ENCODE measurements around the gene RPS6KL1. TPM values are rescaled to one million over a fixed set of nuclear protein-coding genes. Genes with fewer than 3 reads are reported as not detected.
A peak's percentile ranks its signal among the peaks of the same experiment; 100 is the strongest.

Gene RPS6KL1
- total RNA-seq (6.1 TPM), polyA plus RNA-seq (ENCODE audit: insufficient read depth in 1 of 8, insufficient read length in 8 of 8, low replicate concordance in 1 of 8) (10 to 100 TPM in 4 of 8 donors, 1 to 10 TPM in 4; 6.6 to 11.2 (median 8.8) TPM)
- long read RNA-seq, donor 1 = 0 reads
- long read RNA-seq, donor 2 = 0 reads
- long read RNA-seq, donor 3, partial matches to known transcripts = 8 of 8 reads
- long read RNA-seq, donor 3, other reads (novel, unspliced or antisense) = 0 of 8 reads
- long read RNA-seq, donor 4 = 0 reads
- long read RNA-seq, donor 5, partial matches to known transcripts = 0 of 1 reads
- long read RNA-seq, donor 5, other reads (novel, unspliced or antisense) = 0 of 1 reads
- long read RNA-seq, donor 6 = 0 reads
- long read RNA-seq, donor 7 = 0 reads
- long read RNA-seq, donor 8 = 0 reads
- long read RNA-seq, donor 9 = 0 reads
- long read RNA-seq, donor 10 = 0 reads
- long read RNA-seq, donor 11 = 0 reads

GRCh38 chr14:74922752-74923401 is at the start of gene RPS6KL1:
RPS6KL1 (minus strand) TSS chr14:74923260; CDS start chr14:74921541, 1,719 bp downstream.
- Histone ChIP-seq H3K27ac (ENCODE audit: low read length) (no peak within 1 kb of the TSS), H3K27me3 (ENCODE audit: control insufficient read depth, insufficient read depth, low read length) (peaks cover 2% of the 10 kb centered on the region), H3K9me3 (replicated peaks; ENCODE audit: control insufficient read depth, low read depth, low read length) (no peaks in the 10 kb centered on the region), H3K4me1 (ENCODE audit: control insufficient read depth, insufficient read depth, low read length) (peaks cover 21% of the 10 kb centered on the region), H3K4me3 (ENCODE audit: low read length) (peak within 1 kb of the TSS; percentile 51), H3K36me3 (ENCODE audit: control insufficient read depth, insufficient read depth, low read length) (no peaks in the 10 kb centered on the region)
- DNase-seq = peak; percentile 87
- 2% methylated on average over 29 of the region's 51 CpGs for WGBS (ENCODE audit: insufficient coverage)

GRCh38 chr14:74968811-74969210 is 45.8 kb upstream of the RPS6KL1 start:
- 67% methylated on average over 1 of the region's 1 CpG for WGBS (ENCODE audit: insufficient coverage)
- Histone ChIP-seq H3K27ac (ENCODE audit: low read length) (no peak overlapping the region), H3K27me3 (ENCODE audit: control insufficient read depth, insufficient read depth, low read length) (no peaks in the 10 kb centered on the region), H3K4me3 (ENCODE audit: low read length) (no peak overlapping the region), H3K4me1 (ENCODE audit: control insufficient read depth, insufficient read depth, low read length) (peaks cover 31% of the 10 kb centered on the region), H3K36me3 (ENCODE audit: control insufficient read depth, insufficient read depth, low read length) (no peaks in the 10 kb centered on the region), H3K9me3 (replicated peaks; ENCODE audit: control insufficient read depth, low read depth, low read length) (no peaks in the 10 kb centered on the region)
- DNase-seq = no peak

GRCh38 chr14:74965486-74966153 is 42.6 kb upstream of the RPS6KL1 start:
- WGBS (ENCODE audit: insufficient coverage) = 50% methylated on average over 1 of the region's 5 CpGs
- H3K27ac ChIP-seq (ENCODE audit: low read length) = peak overlapping the region; percentile 42

GRCh38 chr14:74964787-74965485 is 41.9 kb upstream of the RPS6KL1 start:
- Histone ChIP-seq H3K27me3 (ENCODE audit: control insufficient read depth, insufficient read depth, low read length) (no peaks in the 10 kb centered on the region), H3K9me3 (replicated peaks; ENCODE audit: control insufficient read depth, low read depth, low read length) (no peaks in the 10 kb centered on the region), H3K36me3 (ENCODE audit: control insufficient read depth, insufficient read depth, low read length) (no peaks in the 10 kb centered on the region), H3K4me3 (ENCODE audit: low read length) (no peak overlapping the region), H3K4me1 (ENCODE audit: control insufficient read depth, insufficient read depth, low read length) (peaks cover 47% of the 10 kb centered on the region), H3K27ac (ENCODE audit: low read length) (no peak overlapping the region)
- 75% methylated on average over 1 of the region's 4 CpGs for WGBS (ENCODE audit: insufficient coverage)
- no peak for DNase-seq

More at GRCh38 chr14:74965486-74966153, 42.6 kb upstream of the RPS6KL1 start:
- peak; percentile 73 for DNase-seq
- H3K9me3 ChIP-seq (replicated peaks; ENCODE audit: control insufficient read depth, low read depth, low read length) = no peaks in the 10 kb centered on the region
- H3K4me1 ChIP-seq (ENCODE audit: control insufficient read depth, insufficient read depth, low read length) = peaks cover 43% of the 10 kb centered on the region
- H3K36me3 ChIP-seq (ENCODE audit: control insufficient read depth, insufficient read depth, low read length) = no peaks in the 10 kb centered on the region
- H3K4me3 ChIP-seq (ENCODE audit: low read length) = no peak overlapping the region
- no peaks in the 10 kb centered on the region for H3K27me3 ChIP-seq (ENCODE audit: control insufficient read depth, insufficient read depth, low read length)

GRCh38 chr14:74963705-74964271 is 40.7 kb upstream of the RPS6KL1 start:
- no peak overlapping the region for H3K4me3 ChIP-seq (ENCODE audit: low read length)
- WGBS (ENCODE audit: insufficient coverage) = 19% methylated on average over 9 of the region's 9 CpGs

GRCh38 chr14:74963178-74963704 is 40.2 kb upstream of the RPS6KL1 start:
- H3K27ac ChIP-seq (ENCODE audit: low read length) = peak overlapping the region; percentile 24
- WGBS (ENCODE audit: insufficient coverage) = 44% methylated on average over 9 of the region's 12 CpGs
- H3K9me3 ChIP-seq (replicated peaks; ENCODE audit: control insufficient read depth, low read depth, low read length) = no peaks in the 10 kb centered on the region
- H3K4me3 ChIP-seq (ENCODE audit: low read length) = no peak overlapping the region
- DNase-seq = no peak
- H3K27me3 ChIP-seq (ENCODE audit: control insufficient read depth, insufficient read depth, low read length) = no peaks in the 10 kb centered on the region
- peaks cover 47% of the 10 kb centered on the region for H3K4me1 ChIP-seq (ENCODE audit: control insufficient read depth, insufficient read depth, low read length)
- no peaks in the 10 kb centered on the region for H3K36me3 ChIP-seq (ENCODE audit: control insufficient read depth, insufficient read depth, low read length)

More at GRCh38 chr14:74963705-74964271, 40.7 kb upstream of the RPS6KL1 start:
- Histone ChIP-seq H3K9me3 (replicated peaks; ENCODE audit: control insufficient read depth, low read depth, low read length) (no peaks in the 10 kb centered on the region), H3K36me3 (ENCODE audit: control insufficient read depth, insufficient read depth, low read length) (no peaks in the 10 kb centered on the region), H3K27me3 (ENCODE audit: control insufficient read depth, insufficient read depth, low read length) (no peaks in the 10 kb centered on the region), H3K27ac (ENCODE audit: low read length) (peak overlapping the region; percentile 16), H3K4me1 (ENCODE audit: control insufficient read depth, insufficient read depth, low read length) (peaks cover 47% of the 10 kb centered on the region)
- DNase-seq = peak; percentile 65

GRCh38 chr14:74962493-74962892 is 39.4 kb upstream of the RPS6KL1 start:
- Histone ChIP-seq H3K4me1 (ENCODE audit: control insufficient read depth, insufficient read depth, low read length) (peaks cover 47% of the 10 kb centered on the region), H3K27me3 (ENCODE audit: control insufficient read depth, insufficient read depth, low read length) (no peaks in the 10 kb centered on the region), H3K4me3 (ENCODE audit: low read length) (no peak overlapping the region), H3K9me3 (replicated peaks; ENCODE audit: control insufficient read depth, low read depth, low read length) (no peaks in the 10 kb centered on the region), H3K27ac (ENCODE audit: low read length) (no peak overlapping the region), H3K36me3 (ENCODE audit: control insufficient read depth, insufficient read depth, low read length) (no peaks in the 10 kb centered on the region)
- peak; percentile 8 for DNase-seq
- WGBS (ENCODE audit: insufficient coverage) = 79% methylated on average over 7 of the region's 8 CpGs

GRCh38 chr14:74962046-74962445 is 39.0 kb upstream of the RPS6KL1 start:
- no peaks in the 10 kb centered on the region for H3K27me3 ChIP-seq (ENCODE audit: control insufficient read depth, insufficient read depth, low read length)
- H3K27ac ChIP-seq (ENCODE audit: low read length) = no peak overlapping the region
- peaks cover 47% of the 10 kb centered on the region for H3K4me1 ChIP-seq (ENCODE audit: control insufficient read depth, insufficient read depth, low read length)
- peak; percentile 4 for DNase-seq
- no peaks in the 10 kb centered on the region for H3K36me3 ChIP-seq (ENCODE audit: control insufficient read depth, insufficient read depth, low read length)
- H3K4me3 ChIP-seq (ENCODE audit: low read length) = no peak overlapping the region
- no peaks in the 10 kb centered on the region for H3K9me3 ChIP-seq (replicated peaks; ENCODE audit: control insufficient read depth, low read depth, low read length)
- WGBS (ENCODE audit: insufficient coverage) = 35% methylated on average over 6 of the region's 11 CpGs

GRCh38 chr14:74961238-74961911 is 38.3 kb upstream of the RPS6KL1 start:
- DNase-seq = no peak
- WGBS (ENCODE audit: insufficient coverage) = 100% methylated on average over 2 of the region's 5 CpGs
- H3K4me1 ChIP-seq (ENCODE audit: control insufficient read depth, insufficient read depth, low read length) = peaks cover 54% of the 10 kb centered on the region
- no peaks in the 10 kb centered on the region for H3K27me3 ChIP-seq (ENCODE audit: control insufficient read depth, insufficient read depth, low read length)
- H3K4me3 ChIP-seq (ENCODE audit: low read length) = no peak overlapping the region
- no peak overlapping the region for H3K27ac ChIP-seq (ENCODE audit: low read length)
- H3K36me3 ChIP-seq (ENCODE audit: control insufficient read depth, insufficient read depth, low read length) = no peaks in the 10 kb centered on the region
- no peaks in the 10 kb centered on the region for H3K9me3 ChIP-seq (replicated peaks; ENCODE audit: control insufficient read depth, low read depth, low read length)
